OCI-LY7 (cell line): ENCODE data around the gene NBPF8. TPM values are rescaled to one million over a fixed set of nuclear protein-coding genes. Genes with fewer than 3 reads are reported as not detected.
A peak's percentile ranks its signal among the peaks of the same experiment; 100 is the strongest.
"Not testable (repeated sequence)": the region's sequence is repeated elsewhere in the genome, so short reads cannot be mapped to it uniquely, and the experiment has no call there.

Source experiments
- BruUV-seq: library from RNA; stranded (reverse); fragments of 400-500 nt; replicated peaks from 2 replicates; lab custom pipeline; 2021; lab: Mats Ljungman, UMichigan
- CTCF ChIA-PET: fragments of 300-600 bp; sonication (Branson Sonifier 250); formaldehyde crosslinking; loops from one replicate; lab custom pipeline; 2022; ENCODE audit warnings: antibody characterized with exemption; ENCODE audit not compliant: unreplicated experiment; lab: Charles Lee
- POLR2A ChIA-PET: fragments of 300-600 bp; sonication (Branson Sonifier 250); formaldehyde crosslinking; loops from one replicate; lab custom pipeline; 2022; ENCODE audit warnings: antibody characterized with exemption; lab: Charles Lee
- DNase-seq: peaks from one replicate; pipeline ENCODE4 v3.0.0-alpha.2; 2015; ENCODE audit warnings: low spot score
- H2AFZ ChIP-seq: fragments of 200-600 bp; sonication (generic), shearing (Covaris generic); 2 replicates; pipeline ENCODE4 v1.6.1; 2014; ENCODE audit warnings: mild to moderate bottlenecking, antibody characterized with exemption, low read length, moderate library complexity
- H3K27ac ChIP-seq: fragments of 200-600 bp; sonication (generic); 2 replicates; pipeline ENCODE4 v1.5.1; 2014; ENCODE audit warnings: mixed run types, low read depth, mild to moderate bottlenecking, moderate library complexity, low read length, inconsistent platforms; ENCODE audit not compliant: poor library complexity, severe bottlenecking
- H3K36me3 ChIP-seq: fragments of 200-600 bp; sonication (generic); 2 replicates; pipeline ENCODE4 v1.6.1; 2014; ENCODE audit warnings: mild to moderate bottlenecking, antibody characterized with exemption, low read length, moderate library complexity, mixed read lengths; ENCODE audit not compliant: insufficient read depth
- H3K4me1 ChIP-seq: fragments of 200-600 bp; sonication (generic); 2 replicates; pipeline ENCODE4 v1.5.1; 2014; ENCODE audit warnings: mild to moderate bottlenecking, low read length; ENCODE audit not compliant: insufficient read depth, poor library complexity, severe bottlenecking
- H3K4me2 ChIP-seq: fragments of 200-600 bp; sonication (generic); 2 replicates; pipeline ENCODE4 v1.6.1; 2014; ENCODE audit warnings: mild to moderate bottlenecking, low read length
- H3K4me3 ChIP-seq: fragments of 200-600 bp; sonication (generic); 2 replicates; pipeline ENCODE4 v1.5.1; 2014; ENCODE audit warnings: mild to moderate bottlenecking, low read depth, low read length; ENCODE audit not compliant: poor library complexity, severe bottlenecking
- H3K79me2 ChIP-seq: fragments of 200-600 bp; sonication (generic); 2 replicates; pipeline ENCODE4 v1.6.1; 2016; ENCODE audit warnings: low read depth, mild to moderate bottlenecking, low read length, moderate library complexity, mixed read lengths; ENCODE audit not compliant: insufficient read depth
- H3K9me2 ChIP-seq: fragments of 200-600 bp; sonication (generic); 2 replicates; pipeline ENCODE4 v1.6.1; 2016; ENCODE audit warnings: mild to moderate bottlenecking, low read length, mixed read lengths; ENCODE audit not compliant: insufficient read depth
- H3K9me3 ChIP-seq: fragments of 200-600 bp; sonication (generic); 2 replicates; pipeline ENCODE4 v1.6.1; 2014; ENCODE audit warnings: mild to moderate bottlenecking, mixed run types, low read length, mixed read lengths
- H4K20me1 ChIP-seq: fragments of 200-600 bp; sonication (generic); 2 replicates; pipeline ENCODE4 v1.6.1; 2014; ENCODE audit warnings: mild to moderate bottlenecking, antibody characterized with exemption, low read length, moderate library complexity, mixed read lengths; ENCODE audit not compliant: insufficient read depth
- CTCF ChIP-seq: fragments of 200-600 bp; sonication (generic); conservative IDR thresholded peaks from 2 replicates; pipeline ENCODE4 v1.5.1; 2014; ENCODE audit warnings: mild to moderate bottlenecking, antibody characterized with exemption, low read length, moderate library complexity, mixed read lengths
- intact Hi-C: fragments of 100-400 bp; cut with micrococcal nuclease; formaldehyde crosslinking; loops from one replicate; pipeline ENCODE4 v1.10.0; 2022; ENCODE audit not compliant: unreplicated experiment
- total RNA-seq, 2 experiments: library from RNA; depleted of rRNA in 1 of 2; stranded (reverse); fragments of >200 nt in 1 of 2; shearing (Covaris generic) in 1 of 2; gene quantifications; 2 replicates each; pipeline ENCODE4 v1.2.3, GENCODE V29; 2014 to 2022

The NBPF8 gene
- total RNA-seq, 2 experiments from 2014 or later = 35.6 to 39.9 TPM

DNA sequence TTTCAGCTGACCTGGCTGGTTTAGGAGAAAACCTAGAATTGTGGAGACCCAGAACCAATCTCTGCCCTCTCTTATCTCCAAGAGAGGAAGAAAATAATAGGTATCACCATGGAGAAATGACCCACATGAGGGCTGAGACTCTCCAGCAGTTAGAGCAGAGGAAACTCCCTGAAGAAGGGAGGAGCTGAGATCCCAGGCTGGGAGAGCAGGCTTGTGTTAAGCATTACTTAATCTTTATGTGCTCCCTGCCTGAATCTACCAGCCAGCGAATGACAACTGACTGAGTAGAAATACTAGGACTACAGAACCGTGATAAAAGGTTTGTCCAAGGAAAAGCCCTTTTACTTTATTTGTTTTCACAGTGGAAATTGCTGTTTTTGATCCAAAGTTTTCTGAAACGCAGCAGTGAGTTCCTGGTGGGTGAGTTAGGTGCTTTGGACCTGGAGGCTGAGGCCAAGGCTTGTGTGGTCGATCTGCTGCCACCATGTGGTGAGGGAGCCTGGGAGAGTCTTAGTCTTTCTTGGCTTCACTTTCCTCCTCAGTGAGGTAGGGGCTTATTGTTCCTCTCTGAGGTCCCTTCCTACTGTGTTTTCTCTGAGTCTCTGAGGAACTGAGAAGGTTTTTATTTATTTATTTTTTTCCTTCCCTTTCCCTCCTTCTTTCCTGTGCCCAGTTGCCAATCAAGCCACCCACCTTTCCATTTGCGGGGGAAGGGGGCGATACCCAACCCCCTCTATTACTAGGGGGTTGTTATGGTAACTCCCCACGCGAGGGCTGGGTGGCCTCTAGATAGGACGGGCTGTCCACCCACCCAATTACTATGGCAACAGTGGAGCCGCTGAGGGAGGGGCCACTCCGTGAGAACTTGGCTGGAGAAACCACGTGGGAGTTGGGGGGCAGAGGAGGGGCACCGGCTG is 21.3 kb upstream of the NBPF8 start:
- H3K36me3 ChIP-seq, CTCF ChIA-PET, POLR2A ChIA-PET, DNase-seq, H2AFZ ChIP-seq, BruUV-seq, intact Hi-C loops, H3K9me3 ChIP-seq, H4K20me1 ChIP-seq, H3K4me1 ChIP-seq, H3K27ac ChIP-seq, H3K79me2 ChIP-seq, H3K9me2 ChIP-seq, H3K4me2 ChIP-seq, H3K4me3 ChIP-seq: not testable (repeated sequence)
- peak; percentile 46 for TF ChIP-seq CTCF

- POLR2A ChIA-PET, H3K9me2 ChIP-seq, H3K9me3 ChIP-seq, H3K36me3 ChIP-seq, H2AFZ ChIP-seq, H3K79me2 ChIP-seq, DNase-seq, CTCF ChIA-PET, H4K20me1 ChIP-seq, BruUV-seq, H3K4me1 ChIP-seq, H3K4me2 ChIP-seq, H3K4me3 ChIP-seq, intact Hi-C loops, H3K27ac ChIP-seq: not testable (repeated sequence)
These were observed 9.5 kb upstream of the NBPF8 start for GRCh38 chr1:120405348-120405747.

DNA sequence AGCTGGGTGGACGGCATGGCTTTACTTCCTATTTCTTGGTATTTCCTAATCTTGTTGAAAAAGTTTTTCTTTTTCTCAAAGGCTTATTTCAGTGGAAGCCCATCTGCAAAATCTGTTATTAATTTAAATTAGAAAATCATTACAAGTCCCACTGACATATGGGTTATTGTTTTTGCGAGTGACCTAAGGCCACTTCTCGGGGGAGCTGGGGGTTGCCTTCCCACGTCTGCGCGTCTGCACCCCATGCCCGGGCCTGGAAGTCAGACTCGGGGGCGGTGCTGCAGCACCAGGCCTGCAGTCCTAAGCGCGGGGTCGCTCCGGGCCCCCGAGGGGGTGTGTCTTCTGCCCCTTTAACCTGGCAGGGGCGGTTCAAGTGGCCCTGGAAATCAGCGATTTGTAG is 384 bp upstream of the NBPF8 start:
- intact Hi-C loops, BruUV-seq, POLR2A ChIA-PET, H3K79me2 ChIP-seq, H3K9me2 ChIP-seq, H3K27ac ChIP-seq, H3K4me1 ChIP-seq, DNase-seq, H3K36me3 ChIP-seq, H4K20me1 ChIP-seq, H2AFZ ChIP-seq, CTCF ChIA-PET, H3K9me3 ChIP-seq: not testable (repeated sequence)
- peak overlapping the region; percentile 36; the same call in 1 of the 2 replicates for H3K4me2 ChIP-seq
- H3K4me3 ChIP-seq = peak overlapping the region; percentile 76

GRCh38 chr1:120415492-120415961 is 692 bp downstream of the NBPF8 start:
- not testable (repeated sequence) for BruUV-seq

DNA sequence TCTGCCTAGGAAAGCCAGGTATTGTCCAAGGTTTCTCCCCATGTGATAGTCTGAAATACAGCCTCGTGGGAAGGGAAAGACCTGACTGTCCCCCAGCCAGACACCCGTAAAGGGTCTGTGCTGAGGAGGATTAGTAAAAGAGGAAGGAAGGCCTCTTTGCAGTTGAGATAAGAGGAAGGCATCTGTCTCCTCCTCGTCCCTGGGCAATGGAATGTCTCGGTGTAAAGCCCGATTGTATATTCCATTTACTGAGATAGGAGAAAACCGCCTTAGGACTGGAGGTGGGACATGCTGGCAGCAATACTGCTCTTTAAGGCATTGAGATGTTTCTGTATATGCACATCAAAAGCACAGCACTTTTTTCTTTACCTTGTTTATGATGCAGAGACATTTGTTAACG is 10.2 kb downstream of the NBPF8 start:
- H3K9me3 ChIP-seq, CTCF ChIA-PET, DNase-seq, BruUV-seq, H3K27ac ChIP-seq, H3K4me2 ChIP-seq, H3K9me2 ChIP-seq, H2AFZ ChIP-seq, intact Hi-C loops, H3K4me1 ChIP-seq, H3K79me2 ChIP-seq, H3K36me3 ChIP-seq, H3K4me3 ChIP-seq, H4K20me1 ChIP-seq, POLR2A ChIA-PET: not testable (repeated sequence)

More at GRCh38 chr1:120415492-120415961, 692 bp downstream of the NBPF8 start:
- H3K4me1 ChIP-seq, H3K9me2 ChIP-seq, H3K79me2 ChIP-seq, H3K9me3 ChIP-seq, H4K20me1 ChIP-seq, H3K36me3 ChIP-seq, H3K27ac ChIP-seq, intact Hi-C loops, CTCF ChIA-PET, POLR2A ChIA-PET: not testable (repeated sequence)
- Histone ChIP-seq H3K4me2 (peak overlapping the region; percentile 85), H2AFZ (0 out of 2 replicates have a peak overlapping the region, but pooled peaks have one; percentile 21), H3K4me3 (peak overlapping the region; percentile 76)
- peak; percentile 9 for DNase-seq
